Keratinocyte (primary cell): ENCODE data around the gene CAP2. TPM values are rescaled to one million over a fixed set of nuclear protein-coding genes. Genes with fewer than 3 reads are reported as not detected.
"Not testable (repeated sequence)": the region's sequence is repeated elsewhere in the genome, so short reads cannot be mapped to it uniquely, and the experiment has no call there.

Experiments
- DNase-seq: peaks from one replicate; pipeline ENCODE4 v3.0.0-alpha.2; 2011; ENCODE audit warnings: low read depth, missing footprints, low spot score
- FAIRE-seq: peaks from 2 replicates; lab custom pipeline; 2011; peaks lifted over from hg19 to GRCh38; lab: Jason Lieb, UNC
- H2AFZ ChIP-seq: 2 replicates; pipeline ENCODE4 v1.6.0; 2012; ENCODE audit warnings: low read length, control low read depth, inconsistent platforms; ENCODE audit not compliant: control insufficient read depth
- H3K27ac ChIP-seq: 2 replicates; pipeline ENCODE4 v1.5.1; 2011; ENCODE audit warnings: low read length; ENCODE audit not compliant: control insufficient read depth, insufficient read depth
- H3K27me3 ChIP-seq: 3 replicates; pipeline ENCODE4 v1.6.0; 2011; ENCODE audit warnings: low read length; ENCODE audit not compliant: control insufficient read depth, insufficient read depth; ENCODE audit errors: extremely low read depth
- H3K36me3 ChIP-seq, 2 experiments: 2 replicates in 1 of 2; 3 replicates in 1 of 2; pipeline ENCODE4 v1.5.1; 2011; ENCODE audit warnings: low read length in 2 of 2, mild to moderate bottlenecking in 1 of 2; ENCODE audit not compliant: control insufficient read depth in 2 of 2, insufficient read depth in 2 of 2; ENCODE audit errors: extremely low read depth in 1 of 2
- H3K4me1 ChIP-seq: 3 replicates; pipeline ENCODE4 v1.5.1; 2011; ENCODE audit warnings: low read length; ENCODE audit not compliant: control insufficient read depth, insufficient read depth; ENCODE audit errors: extremely low read depth
- H3K4me2 ChIP-seq: 3 replicates; pipeline ENCODE4 v1.6.0; 2011; ENCODE audit warnings: low read depth, low read length; ENCODE audit not compliant: control insufficient read depth, insufficient read depth; ENCODE audit errors: extremely low read depth
- H3K4me3 ChIP-seq, 3 experiments: fragments of 200-600 bp in 1 of 3; sonication (generic) in 1 of 3; 2 replicates in 2 of 3; 3 replicates in 1 of 3; pipeline ENCODE4 v1.5.1; 2011 to 2016; ENCODE audit warnings: low read length in 3 of 3, mild to moderate bottlenecking in 3 of 3, control low read depth in 2 of 3, inconsistent platforms in 1 of 3, low read depth in 1 of 3, mixed read lengths in 1 of 3, mixed run types in 1 of 3, moderate library complexity in 1 of 3; ENCODE audit not compliant: control insufficient read depth in 2 of 3, insufficient read depth in 2 of 3; ENCODE audit errors: extremely low read depth in 1 of 3
- H3K79me2 ChIP-seq: 2 replicates; pipeline ENCODE4 v1.6.0; 2012; ENCODE audit warnings: low read length; ENCODE audit not compliant: control insufficient read depth, insufficient read depth
- H3K9ac ChIP-seq: 3 replicates; pipeline ENCODE4 v1.6.0; 2011; ENCODE audit warnings: low read length; ENCODE audit not compliant: control insufficient read depth, insufficient read depth; ENCODE audit errors: extremely low read depth
- H3K9me1 ChIP-seq: 3 replicates; pipeline ENCODE4 v1.6.0; 2011; ENCODE audit warnings: low read length; ENCODE audit not compliant: control insufficient read depth, insufficient read depth; ENCODE audit errors: extremely low read depth
- H3K9me3 ChIP-seq: 2 replicates; pipeline ENCODE4 v1.5.1; 2012; ENCODE audit warnings: low read depth, low read length; ENCODE audit not compliant: control insufficient read depth
- H4K20me1 ChIP-seq: 3 replicates; pipeline ENCODE4 v1.6.0; 2011; ENCODE audit warnings: low read length; ENCODE audit not compliant: control insufficient read depth, insufficient read depth; ENCODE audit errors: extremely low read depth
- EZH2 ChIP-seq: IDR thresholded peaks from one replicate; pipeline ENCODE4 v1.6.1; 2012; ENCODE audit warnings: inconsistent platforms, mild to moderate bottlenecking, low read length, moderate library complexity
- dilution Hi-C: fragments of 300-500 bp; cut with MboI; formaldehyde crosslinking; loops from one replicate; pipeline ENCODE4 v1.7.0; 2020; ENCODE audit warnings: low sequenced_read_pairs; ENCODE audit not compliant: extremely low pct_ligation_motif_present
- polyA plus RNA-seq, 5 experiments: library from polyadenylated mRNA; depleted of rRNA in 3 of 5; stranded (reverse) in 3 of 5; stranded (forward) in 1 of 5; unstranded in 1 of 5; fragments of >200 nt; gene quantifications; 1 replicate in 1 of 5; 2 replicates in 3 of 5; 3 replicates in 1 of 5; pipeline versions ENCODE4 v1.2.1 to v1.2.3, GENCODE V29; 2011 to 2012; ENCODE audit warnings: missing spikeins in 2 of 5, low read depth in 1 of 5, low replicate concordance in 1 of 5
- TF ChIP-seq, protein P1 (sequence below), 3 experiments: IDR thresholded peaks in 1 of 3; conservative IDR thresholded peaks in 1 of 3; optimal IDR thresholded peaks in 1 of 3; 2 replicates in 2 of 3; 3 replicates in 1 of 3; pipeline versions ENCODE3 to v1.5.1; 2011; ENCODE audit warnings: low read length in 3 of 3, mild to moderate bottlenecking in 3 of 3, moderate library complexity in 2 of 3, control low read depth in 1 of 3, inconsistent platforms in 1 of 3; ENCODE audit not compliant: insufficient read depth in 2 of 3; ENCODE audit errors: extremely low read depth in 1 of 3

Gene CAP2
- polyA plus RNA-seq, 1 donor (not counting 4 experiments of a cell fraction or from before 2014, with no cell fraction given): 12.1 TPM

- peaks cover 2% of the 10 kb centered on the region for H4K20me1 ChIP-seq
- H3K79me2 ChIP-seq: no peaks in the 10 kb centered on the region
- H3K4me3 ChIP-seq: no peak overlapping the region
- no peak overlapping the region for H3K9ac ChIP-seq
- no peaks in the 10 kb centered on the region for H3K4me1 ChIP-seq
- no peaks in the 10 kb centered on the region for H3K9me3 ChIP-seq
- H3K27ac ChIP-seq: no peak overlapping the region
- no peak overlapping the region for H3K4me2 ChIP-seq
- peaks cover 0 to 4% of the 10 kb centered on the region in 2 experiments for H3K36me3 ChIP-seq
- DNase-seq: no peak
- H3K9me1 ChIP-seq: no peaks in the 10 kb centered on the region
- H2AFZ ChIP-seq: no peak overlapping the region
- no peak for FAIRE-seq
- dilution Hi-C loops: no loop called here
- H3K27me3 ChIP-seq: no peaks in the 10 kb centered on the region
- TF ChIP-seq, protein P1, sequence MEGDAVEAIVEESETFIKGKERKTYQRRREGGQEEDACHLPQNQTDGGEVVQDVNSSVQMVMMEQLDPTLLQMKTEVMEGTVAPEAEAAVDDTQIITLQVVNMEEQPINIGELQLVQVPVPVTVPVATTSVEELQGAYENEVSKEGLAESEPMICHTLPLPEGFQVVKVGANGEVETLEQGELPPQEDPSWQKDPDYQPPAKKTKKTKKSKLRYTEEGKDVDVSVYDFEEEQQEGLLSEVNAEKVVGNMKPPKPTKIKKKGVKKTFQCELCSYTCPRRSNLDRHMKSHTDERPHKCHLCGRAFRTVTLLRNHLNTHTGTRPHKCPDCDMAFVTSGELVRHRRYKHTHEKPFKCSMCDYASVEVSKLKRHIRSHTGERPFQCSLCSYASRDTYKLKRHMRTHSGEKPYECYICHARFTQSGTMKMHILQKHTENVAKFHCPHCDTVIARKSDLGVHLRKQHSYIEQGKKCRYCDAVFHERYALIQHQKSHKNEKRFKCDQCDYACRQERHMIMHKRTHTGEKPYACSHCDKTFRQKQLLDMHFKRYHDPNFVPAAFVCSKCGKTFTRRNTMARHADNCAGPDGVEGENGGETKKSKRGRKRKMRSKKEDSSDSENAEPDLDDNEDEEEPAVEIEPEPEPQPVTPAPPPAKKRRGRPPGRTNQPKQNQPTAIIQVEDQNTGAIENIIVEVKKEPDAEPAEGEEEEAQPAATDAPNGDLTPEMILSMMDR (optimal IDR thresholded peaks at IDR 0.05 in 1 of 3, IDR thresholded peaks at IDR 0.05 in 1 of 3, conservative IDR thresholded peaks at IDR 0.05 in 1 of 3; ENCODE audit: extremely low read depth in 1 of 3, insufficient read depth in 2 of 3, low read length in 3 of 3): no peak
- no peak for TF ChIP-seq EZH2
Measured at GRCh38 chr6:17432356-17432755, 39.0 kb downstream of the CAP2 start.

GRCh38 chr6:17439243-17439993 lies 46.0 kb downstream of the CAP2 start:
- Histone ChIP-seq H3K36me3 (peaks cover 3% of the 10 kb centered on the region in 2 experiments), H3K27me3 (no peaks in the 10 kb centered on the region), H3K9me3 (no peaks in the 10 kb centered on the region), H3K4me1 (no peaks in the 10 kb centered on the region), H2AFZ (no peak overlapping the region), H3K4me2 (no peak overlapping the region), H3K79me2 (no peaks in the 10 kb centered on the region), H3K9me1 (no peaks in the 10 kb centered on the region), H3K9ac (no peak overlapping the region), H3K27ac (no peak overlapping the region), H3K4me3 (no peak overlapping the region), H4K20me1 (no peaks in the 10 kb centered on the region)
- FAIRE-seq (no peak), DNase-seq (no peak)
- dilution Hi-C loops: no loop called here
- TF ChIP-seq EZH2: no peak
- TF ChIP-seq, protein P1 (optimal IDR thresholded peaks at IDR 0.05 in 1 of 3, IDR thresholded peaks at IDR 0.05 in 1 of 3, conservative IDR thresholded peaks at IDR 0.05 in 1 of 3; ENCODE audit: extremely low read depth in 1 of 3, insufficient read depth in 2 of 3, low read length in 3 of 3): no peak

DNA sequence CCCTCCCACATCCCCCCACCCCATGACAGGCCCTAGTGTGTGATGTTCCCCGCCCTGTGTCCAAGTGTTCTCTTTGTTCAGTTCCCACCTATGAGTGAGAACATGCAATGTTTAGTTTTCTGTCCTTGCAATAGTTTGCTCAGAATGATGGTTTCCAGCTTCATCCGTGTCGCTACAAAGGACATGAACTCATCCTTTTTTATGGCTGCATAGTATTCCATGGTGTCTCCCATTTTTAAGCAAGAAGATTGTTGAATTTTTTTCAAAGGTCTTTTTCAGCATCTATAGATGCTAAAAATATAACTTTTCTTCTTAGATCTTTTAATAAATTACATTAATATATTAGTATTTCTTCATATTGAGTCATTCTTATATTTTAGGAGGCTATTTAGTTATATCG lies 47.4 kb downstream of the CAP2 start:
- H3K4me1 ChIP-seq, H3K79me2 ChIP-seq, DNase-seq, FAIRE-seq, H3K4me2 ChIP-seq, H3K27ac ChIP-seq, H3K27me3 ChIP-seq, H3K4me3 ChIP-seq, H3K9me1 ChIP-seq, H4K20me1 ChIP-seq, H3K9me3 ChIP-seq, dilution Hi-C loops, H3K36me3 ChIP-seq, H3K9ac ChIP-seq, H2AFZ ChIP-seq: not testable (repeated sequence)
